HG03060 (cell line): ENCODE results near the gene ZFP62.

Source experiments
- ATAC-seq: cut with Tn5 transposase; IDR thresholded peaks from one replicate; pipeline ENCODE4 v1.9.1; 2021; ENCODE audit warnings: low read depth, moderate number of reproducible peaks; ENCODE audit not compliant: unreplicated experiment

ZFP62 gene

DNA sequence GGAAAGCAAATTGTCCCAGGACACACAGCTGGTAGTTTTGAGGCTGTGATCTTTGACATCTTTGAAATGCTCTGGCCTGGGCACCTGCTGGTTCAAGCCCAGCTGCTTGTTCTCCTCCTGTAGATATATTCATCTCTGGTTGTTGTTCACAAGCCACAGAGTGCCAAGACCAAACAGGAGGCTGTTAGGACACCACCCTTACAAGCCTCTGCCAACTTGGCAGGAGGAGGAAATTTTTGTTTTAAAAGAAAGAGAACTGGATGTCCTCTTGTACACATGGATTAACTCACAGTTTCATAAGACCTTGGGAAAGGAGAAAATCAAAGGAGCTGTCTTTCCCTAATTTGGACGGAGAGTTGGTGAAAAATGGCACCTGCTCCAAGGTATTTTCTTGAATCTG lies 8.5 kb upstream of the ZFP62 start:
- ATAC-seq, result no peak

DNA sequence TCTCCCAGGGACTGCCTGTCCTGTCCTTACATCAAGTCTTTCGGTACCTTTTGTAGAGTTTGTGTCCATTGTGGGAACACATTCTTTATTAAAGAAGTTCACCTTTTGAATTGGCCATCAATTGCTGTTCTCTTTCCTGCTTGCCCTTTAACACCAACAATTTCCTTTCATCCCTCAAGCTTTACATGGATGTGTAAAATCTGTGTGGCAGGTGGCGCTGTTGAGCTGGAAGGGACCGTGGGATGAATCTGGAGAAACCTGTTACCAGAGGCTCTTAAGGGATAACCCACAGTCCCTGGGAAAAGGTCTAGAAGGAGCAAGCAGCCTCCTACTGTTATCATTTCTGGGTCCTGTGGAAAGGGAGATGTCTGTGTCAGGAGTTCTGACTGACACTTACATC lies 7.9 kb upstream of the ZFP62 start:
- ATAC-seq, result no peak

DNA sequence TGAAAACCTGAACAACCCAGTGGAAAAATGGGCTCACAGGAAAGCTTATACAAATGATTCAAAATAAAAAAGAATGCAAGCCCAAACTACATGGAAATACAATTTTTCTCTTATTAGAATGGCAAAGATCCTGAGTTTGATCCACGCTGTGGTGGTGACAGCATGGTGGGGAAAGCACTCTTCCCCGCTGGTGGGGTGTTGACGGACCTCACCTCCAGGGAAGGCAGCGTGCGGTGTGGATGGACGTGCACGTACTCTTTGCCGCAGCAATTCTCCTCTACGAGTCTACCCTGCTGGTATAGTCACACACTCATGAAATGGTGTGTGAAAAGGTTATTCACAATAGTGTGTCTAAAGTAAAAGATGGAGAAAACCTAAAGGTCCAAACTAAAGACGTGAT lies 5.9 kb upstream of the ZFP62 start:
- ATAC-seq, result no peak

DNA sequence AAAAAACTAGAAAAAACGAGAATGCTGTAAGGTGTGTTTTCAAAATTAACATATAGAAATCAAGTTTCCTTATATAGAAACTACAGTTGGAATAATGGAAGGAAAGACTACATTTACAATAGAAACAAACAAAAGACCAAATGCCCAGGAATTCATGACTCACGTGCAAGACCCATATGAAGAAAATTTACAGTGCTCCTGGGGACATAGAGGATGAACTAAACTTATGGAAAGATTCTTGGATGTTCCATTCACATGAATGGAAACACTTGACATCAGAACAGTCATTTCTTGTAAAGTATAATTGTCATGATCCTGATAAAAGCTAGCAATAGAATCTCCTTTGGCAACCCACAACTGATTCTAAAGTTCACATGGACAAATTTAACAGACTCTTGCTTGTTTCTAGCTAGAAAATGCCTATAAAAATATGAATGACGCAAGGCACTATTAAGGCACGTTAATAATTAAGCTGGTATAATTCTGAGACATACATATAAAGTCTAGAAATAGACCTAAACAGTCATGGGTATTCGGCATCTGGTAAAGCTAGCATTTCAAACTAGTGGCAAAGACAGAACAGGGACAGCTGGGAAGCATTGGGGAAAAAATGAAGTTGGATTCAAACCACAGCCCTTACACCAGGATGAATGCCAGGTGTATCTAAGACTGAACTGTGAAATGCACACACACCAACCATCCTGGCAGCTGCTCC lies 5.1 kb upstream of the ZFP62 start:
- no peak for ATAC-seq

DNA sequence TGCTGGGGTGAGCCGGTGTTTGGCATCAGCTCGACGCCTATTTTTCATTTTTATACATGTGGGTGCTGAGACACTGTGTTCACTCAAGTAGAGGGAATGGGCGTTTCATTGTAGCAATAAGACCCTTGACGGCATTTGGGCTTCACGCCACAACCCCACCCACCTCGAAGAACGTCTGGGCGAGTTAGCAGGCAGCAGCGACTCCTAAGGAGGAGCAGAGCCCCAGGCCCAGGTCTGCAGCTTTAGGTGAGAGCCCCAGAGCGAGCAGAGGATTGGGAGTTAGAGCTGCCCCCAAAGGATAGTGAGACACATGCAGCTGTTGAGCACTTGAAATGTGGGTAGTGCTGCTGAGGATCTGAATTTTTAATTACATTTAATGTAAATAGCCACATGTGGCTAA lies 1.6 kb upstream of the ZFP62 start:
- no peak for ATAC-seq

DNA sequence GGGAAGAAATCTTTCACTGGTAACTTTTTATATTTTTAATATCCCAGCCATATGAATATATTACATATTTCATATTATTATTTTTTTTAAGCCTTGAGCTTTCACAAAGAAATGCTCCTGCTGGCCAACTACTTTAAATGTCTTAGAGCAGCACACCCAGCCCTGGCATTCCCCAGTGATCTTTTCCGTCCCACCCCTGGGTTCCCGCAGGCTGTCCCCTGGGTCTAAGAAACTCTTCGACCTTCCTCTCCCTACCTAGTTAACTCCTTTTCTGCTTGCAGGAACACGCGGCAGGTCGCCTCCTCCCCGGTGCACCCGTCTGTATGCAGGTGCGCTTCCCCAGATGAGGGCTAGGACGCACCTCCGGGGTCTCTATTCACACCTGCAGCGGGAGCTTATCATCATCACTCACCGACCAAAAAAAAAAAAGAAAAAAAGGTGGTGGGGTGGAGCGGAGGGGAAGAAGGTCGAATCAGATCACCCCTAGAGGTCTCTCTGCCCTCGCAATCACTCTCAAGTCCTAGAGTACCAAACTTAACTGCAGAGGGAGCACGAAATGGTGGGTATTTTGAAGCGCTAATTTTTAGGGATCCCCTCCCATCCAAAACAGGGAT lies 696 bp downstream of the ZFP62 start:
- peak; percentile 51 for ATAC-seq

DNA sequence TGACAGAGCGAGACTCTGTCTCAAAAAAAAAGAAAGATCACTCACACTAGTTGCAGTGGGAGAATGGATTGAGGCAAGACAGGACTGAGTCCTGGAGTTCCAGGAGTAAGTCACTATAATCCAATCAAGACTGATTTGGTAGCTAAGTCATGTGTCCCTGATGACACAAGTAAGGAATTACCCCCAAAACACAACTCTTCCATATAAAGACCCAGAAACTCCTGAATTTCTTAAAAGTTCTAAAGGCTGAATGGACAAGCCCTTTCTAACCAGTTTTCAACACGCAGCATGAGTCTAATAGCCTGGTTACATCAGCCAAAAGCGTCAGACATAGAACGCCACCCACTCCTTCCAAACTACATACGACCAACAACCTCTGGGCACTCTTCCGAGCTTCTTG lies 2.5 kb downstream of the ZFP62 start:
- ATAC-seq, result no peak

DNA sequence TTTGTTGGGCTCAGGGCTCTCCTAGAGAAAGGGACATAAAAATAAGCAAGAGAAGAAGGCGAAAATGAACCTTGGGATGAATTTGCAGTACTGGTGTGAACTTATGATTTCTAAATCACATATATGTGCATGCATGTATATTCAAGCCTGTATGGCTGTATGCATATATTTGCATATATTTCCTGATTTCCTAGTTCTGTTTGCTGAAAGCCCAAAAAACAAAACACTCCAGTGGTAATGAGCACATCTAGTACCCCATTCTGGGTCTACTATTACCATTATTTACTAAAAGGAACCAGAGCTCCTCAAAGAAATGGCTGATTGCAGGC lies 7.3 kb downstream of the ZFP62 start:
- ATAC-seq, result no peak

DNA sequence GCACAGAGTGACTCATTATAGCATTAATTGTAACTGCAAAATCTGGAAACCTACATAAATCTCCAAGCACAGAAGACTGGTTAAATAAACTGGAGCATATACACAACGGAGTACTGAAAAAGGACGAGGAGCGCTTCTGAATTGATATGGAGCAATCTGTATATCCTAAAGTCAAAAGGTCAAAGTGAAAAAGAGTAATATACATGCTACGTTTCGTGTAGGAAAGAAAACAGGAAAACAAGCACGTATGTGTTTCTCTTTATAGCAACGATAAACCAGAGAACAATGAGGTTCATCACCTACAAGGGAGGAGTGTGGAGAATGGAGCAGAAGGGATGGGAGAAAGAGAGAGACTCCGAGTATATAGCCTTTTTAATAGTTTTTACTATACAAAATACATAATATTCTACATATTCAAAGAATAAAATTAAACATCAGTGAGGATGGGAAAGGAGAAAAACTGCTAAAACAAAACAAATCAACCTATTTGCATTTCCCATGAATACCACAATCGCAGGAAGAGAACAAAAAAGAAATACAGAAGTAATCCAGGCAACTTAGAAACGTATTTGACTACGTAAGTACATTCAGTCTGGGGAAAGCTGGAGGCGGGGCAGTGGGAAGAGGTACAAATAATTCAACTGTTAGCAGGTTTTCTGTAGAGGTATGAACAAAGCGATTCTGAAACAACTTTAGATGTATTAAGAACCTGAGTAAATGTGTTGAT lies 7.8 kb downstream of the ZFP62 start:
- ATAC-seq, result no peak

DNA sequence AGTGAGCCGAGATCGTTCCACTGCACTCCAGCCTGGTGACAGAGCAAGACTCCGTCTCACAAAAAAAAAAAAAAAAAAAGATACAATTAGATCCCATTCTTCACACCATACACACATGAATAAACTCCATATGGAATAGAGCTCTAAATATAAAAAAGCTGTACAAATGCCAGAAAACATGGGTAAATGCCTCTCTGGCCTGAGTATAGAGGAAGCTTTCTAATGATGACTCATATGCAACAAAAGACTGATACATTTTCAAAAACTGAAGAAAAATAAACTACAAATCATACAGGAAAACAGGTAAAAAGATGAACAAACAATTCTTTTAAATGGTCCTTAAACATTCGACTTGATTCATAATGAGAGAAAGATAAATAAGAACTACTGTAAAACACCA lies 8.6 kb downstream of the ZFP62 start:
- ATAC-seq, result no peak

DNA sequence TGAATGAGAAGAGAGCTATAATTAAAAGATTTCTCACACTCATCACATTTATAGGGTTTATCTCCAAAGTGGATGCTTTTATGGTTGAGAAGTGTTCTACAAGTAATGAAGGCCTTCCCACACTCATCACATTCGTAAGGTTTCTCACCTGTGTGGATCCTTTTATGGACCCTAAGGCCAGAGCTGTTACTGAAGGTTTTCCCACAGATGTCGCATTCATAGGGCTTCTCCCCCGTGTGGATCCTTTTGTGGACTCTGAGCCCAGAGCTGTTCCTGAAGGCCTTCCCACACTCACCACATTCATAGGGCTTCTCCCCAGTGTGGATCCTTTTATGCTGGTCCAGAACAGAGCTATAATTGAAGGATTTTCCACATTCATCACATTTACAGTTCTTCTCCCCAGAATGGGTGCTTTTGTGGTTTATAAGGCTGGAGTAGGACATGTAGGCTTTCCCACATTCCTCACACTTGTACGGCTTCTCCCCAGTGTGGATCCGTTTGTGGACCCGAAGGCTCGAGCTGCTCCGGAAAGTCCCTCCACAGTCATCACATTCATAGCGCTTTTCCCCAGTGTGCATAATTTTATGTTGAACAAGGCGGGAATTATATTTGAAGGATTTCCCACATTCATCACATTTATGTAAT lies 10.5 kb downstream of the ZFP62 start:
- no peak for ATAC-seq

DNA sequence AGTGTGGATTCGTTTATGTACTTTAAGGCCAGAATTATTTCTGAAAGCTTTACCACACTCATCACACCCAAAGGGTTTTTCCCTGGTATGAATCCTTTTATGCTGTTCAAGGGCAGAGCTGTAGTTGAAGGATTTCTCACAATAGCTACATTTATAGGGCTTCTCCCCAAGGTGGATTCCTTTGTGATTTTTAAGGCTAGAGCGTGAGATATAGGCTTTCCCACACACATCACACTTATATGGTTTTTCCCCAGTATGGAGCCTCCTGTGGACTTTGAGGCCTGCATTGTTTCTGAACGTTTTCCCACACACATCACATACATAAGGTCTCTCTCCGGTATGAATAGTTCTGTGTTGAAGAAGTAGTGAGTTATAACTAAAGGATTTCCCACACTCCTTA lies 11.2 kb downstream of the ZFP62 start:
- ATAC-seq, result no peak

DNA sequence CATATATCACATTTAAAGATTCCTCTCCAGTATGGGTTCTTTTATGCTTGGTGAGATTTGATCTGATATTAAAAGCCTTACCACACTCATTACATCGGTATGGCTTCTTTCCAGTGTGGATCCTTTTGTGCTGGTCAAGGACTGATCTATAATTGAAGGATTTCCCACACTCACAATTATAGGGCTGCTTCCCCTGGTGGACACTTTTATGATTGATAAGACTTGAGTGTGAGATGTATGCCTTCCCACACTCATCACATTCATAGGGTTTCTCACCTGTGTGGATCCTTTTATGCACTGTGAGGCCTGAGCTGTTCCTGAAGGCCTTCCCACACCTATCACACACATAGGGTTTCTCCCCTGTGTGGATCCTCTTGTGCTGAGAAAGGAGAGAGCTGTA lies 12.2 kb downstream of the ZFP62 start:
- ATAC-seq, result no peak

DNA sequence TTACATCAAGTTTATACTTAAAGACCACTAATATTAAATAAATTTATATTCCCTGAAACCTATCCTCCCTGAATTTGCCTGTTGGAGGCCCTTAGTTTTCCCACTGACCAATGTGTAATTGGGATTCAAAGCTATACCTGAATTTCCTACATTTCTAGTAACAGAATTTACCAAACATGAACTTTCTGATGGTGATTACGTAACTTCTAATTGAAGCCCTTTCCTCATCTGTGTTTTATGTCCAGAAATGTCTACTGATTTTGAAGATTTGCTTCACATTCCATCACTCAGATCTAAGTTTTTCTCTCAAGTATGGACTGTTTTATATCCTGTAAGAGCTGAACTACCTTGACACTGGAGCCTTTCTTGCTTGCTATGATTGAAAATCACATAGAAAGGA lies 12.8 kb downstream of the ZFP62 start:
- ATAC-seq, result no peak

DNA sequence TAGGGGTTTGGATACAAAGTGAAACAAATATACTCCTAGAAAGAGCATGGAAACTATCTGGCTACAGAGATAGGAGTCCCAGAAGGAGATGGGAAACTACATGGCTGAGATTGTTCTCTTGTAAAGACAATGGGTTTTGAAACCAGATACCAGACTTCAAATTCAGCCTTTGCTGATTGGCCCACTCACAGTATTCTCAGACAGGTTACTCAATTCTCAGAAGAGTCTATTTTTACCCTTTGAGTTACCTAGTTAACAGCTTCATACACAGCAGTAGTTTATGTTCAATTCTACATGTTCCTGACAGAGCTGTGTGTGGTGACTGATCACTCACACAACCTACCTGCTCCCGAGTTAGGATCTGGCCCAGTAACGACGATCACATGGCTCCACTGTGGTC lies 14.1 kb downstream of the ZFP62 start:
- no peak for ATAC-seq

DNA sequence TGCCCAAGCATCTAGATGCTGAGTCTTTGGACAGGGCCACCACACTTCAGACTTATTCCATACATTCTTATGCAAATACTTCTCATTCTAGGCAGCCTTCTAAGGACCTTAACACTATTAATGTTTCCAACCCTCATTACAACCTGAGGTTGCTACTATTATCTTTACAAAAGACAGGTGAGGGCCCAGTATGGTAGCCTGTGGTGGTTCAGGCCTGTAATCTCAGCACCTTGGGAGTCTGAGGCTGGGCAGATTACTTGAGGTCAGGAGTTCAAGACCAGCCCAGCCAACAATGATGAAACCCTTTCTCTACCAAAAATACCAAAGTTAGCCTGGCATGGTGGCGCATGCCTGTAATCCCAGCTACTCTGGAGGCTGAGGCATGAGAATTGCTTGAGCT lies 16.2 kb downstream of the ZFP62 start:
- no peak for ATAC-seq

DNA sequence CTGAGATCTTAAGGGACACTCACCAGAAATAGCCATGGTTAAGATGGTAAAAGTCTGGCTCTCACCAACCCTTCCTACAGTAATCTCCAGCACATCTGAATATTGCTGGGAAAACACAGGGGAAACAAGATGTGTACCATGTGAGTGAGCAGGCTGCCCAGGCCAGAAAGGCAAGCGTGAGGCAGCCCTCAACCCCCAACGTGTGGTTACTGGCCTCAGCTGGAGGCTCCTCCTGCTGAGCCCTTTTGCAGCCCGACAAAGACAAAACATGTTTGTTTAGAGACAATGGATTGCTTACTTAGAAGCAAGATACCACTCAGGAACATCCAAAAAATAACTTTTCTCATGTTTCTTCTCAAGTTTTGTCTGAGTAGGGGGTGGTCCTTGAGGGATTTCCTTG lies 16.6 kb downstream of the ZFP62 start:
- no peak for ATAC-seq

DNA sequence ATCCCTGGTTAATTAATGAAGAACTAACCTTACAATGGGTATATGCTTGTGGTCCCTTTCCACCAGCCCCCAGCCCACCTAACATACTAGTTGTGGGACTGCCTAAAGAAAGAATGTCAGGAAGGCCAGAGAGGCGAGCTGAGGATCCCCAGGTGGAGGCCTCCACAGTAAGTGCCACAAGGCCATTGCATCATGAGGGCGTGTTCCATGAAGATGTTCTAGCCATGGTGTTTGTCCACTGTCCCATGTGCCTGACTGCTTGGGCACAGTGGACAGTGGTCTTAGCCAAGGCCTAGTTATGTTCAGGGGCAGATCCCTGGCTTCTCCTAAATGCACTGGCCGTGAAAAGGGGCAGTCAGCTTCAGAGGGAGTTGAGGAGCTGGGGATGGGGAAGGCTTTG lies 21.1 kb downstream of the ZFP62 start:
- ATAC-seq, result no peak

DNA sequence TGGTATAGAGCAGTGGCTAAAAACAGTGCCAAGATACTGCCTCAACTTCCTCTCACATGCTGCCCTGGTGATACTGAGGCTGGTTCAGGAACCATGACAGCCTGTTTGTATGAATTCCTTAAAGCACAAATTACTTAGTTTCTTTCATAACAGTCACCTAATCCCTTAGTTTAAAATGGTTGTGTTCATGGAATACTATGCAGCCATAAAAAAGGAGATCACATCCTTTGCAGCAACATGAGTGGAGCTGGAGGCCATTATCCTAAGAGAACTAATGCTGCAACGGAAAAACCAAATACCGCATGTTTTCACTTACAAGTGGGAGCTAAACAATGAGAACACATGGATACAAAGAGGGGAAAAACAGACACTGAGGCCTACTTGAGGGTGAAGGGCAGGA lies 21.8 kb downstream of the ZFP62 start:
- ATAC-seq, result no peak

DNA sequence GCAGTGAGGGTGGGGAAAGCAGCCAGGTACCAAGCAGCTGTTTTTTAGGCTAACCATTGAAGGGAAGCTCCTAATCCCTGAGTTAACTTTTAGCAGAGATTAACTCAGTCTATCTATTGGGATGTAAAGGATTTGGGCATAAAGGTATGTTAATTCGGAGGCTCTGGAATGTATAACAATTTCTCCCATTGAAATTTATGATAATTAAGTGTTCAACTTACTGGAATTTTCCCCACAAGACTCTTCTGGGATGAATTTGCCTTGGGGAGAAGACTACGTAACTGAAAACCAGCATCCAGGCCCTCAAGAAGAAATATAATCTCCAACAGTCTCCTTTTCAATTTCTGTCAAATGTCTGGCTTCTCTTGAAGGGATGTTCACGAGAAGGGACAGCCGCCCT lies 23.6 kb downstream of the ZFP62 start:
- ATAC-seq, result no peak

DNA sequence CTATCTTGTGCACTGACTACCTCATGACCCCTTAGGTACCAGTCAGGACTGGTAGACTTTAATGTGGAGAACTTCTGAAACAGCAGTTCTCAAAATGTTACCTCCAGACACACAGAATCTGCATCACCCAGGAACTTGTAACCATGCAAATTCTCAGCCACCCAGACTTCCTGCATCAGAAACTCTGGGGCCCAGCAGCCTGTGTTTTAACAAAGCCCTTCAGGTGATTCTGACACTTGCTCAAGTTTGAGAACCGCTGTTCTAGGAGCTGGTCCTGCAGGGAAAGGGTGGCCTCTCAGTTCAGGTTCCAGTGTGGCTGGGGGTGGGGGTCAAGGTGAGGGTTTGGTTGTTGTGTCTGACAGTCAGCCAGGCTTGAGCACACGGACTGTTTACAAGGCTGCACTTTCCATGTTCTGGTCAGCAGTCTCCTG lies 28.4 kb downstream of the ZFP62 start:
- peak; percentile 40 for ATAC-seq
